HEK293T (cell line): ENCODE data around the gene STAT1.

ENCODE experiments used
- ELF4 ChIP-seq: fragments of 450-650 bp; IDR thresholded peaks from 2 replicates; pipeline ENCODE4 v1.6.1; 2017; ENCODE audit warnings: antibody characterized with exemption
- FOXK2 ChIP-seq: fragments of 450-650 bp; IDR thresholded peaks from 2 replicates; pipeline ENCODE4 v1.6.1; 2016; ENCODE audit warnings: mild to moderate bottlenecking
- FOXM1 ChIP-seq: fragments of 450-650 bp; IDR thresholded peaks from 2 replicates; pipeline ENCODE4 v1.6.1; 2017; ENCODE audit warnings: mild to moderate bottlenecking, borderline replicate concordance
- L3MBTL2 ChIP-seq: fragments of 450-650 bp; conservative IDR thresholded peaks from 2 replicates; pipeline ENCODE4 v1.6.1; 2016; ENCODE audit warnings: mild to moderate bottlenecking
- LEF1 ChIP-seq: fragments of 450-650 bp; IDR thresholded peaks from 2 replicates; pipeline ENCODE4 v1.6.1; 2017; ENCODE audit warnings: mild to moderate bottlenecking, borderline replicate concordance
- NFRKB ChIP-seq: fragments of 450-650 bp; IDR thresholded peaks from 2 replicates; pipeline ENCODE4 v1.6.1; 2016; ENCODE audit warnings: mild to moderate bottlenecking, moderate library complexity
- SUZ12 ChIP-seq: fragments of 450-650 bp; IDR thresholded peaks from 2 replicates; pipeline ENCODE4 v1.6.1; 2016; ENCODE audit warnings: mild to moderate bottlenecking
- ZNF384 ChIP-seq: fragments of 450-650 bp; IDR thresholded peaks from 2 replicates; pipeline ENCODE4 v1.6.1; 2016

DNA sequence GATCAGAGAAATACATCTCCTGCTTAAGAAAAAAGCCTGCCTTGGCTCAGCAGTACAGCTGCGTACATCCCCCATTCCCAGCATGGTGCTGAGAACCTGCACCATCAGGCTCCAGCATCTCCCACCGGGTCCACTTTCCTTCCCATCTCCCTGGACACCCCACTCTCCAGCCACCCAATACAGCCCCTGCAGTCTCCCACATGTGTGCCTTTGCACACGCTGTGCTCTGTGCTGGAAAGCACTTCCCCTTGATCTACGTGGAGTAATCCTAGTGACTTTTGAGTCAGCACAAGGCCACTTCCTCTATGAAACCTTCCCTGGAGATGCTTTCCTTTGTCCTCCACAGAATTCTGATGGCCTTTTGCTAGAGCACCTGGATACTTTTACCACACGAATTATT, 17.0 kb downstream of the STAT1 start:
- no peak for TF ChIP-seq L3MBTL2
- TF ChIP-seq NFRKB: no peak
- no peak for TF ChIP-seq ZNF384
- TF ChIP-seq FOXK2: no peak
- TF ChIP-seq SUZ12: no peak
- TF ChIP-seq LEF1: no peak
- no peak for TF ChIP-seq ELF4
- TF ChIP-seq FOXM1: no peak
